ENCODE data around the gene TIMM17A. TPM values are rescaled to one million over a fixed set of nuclear protein-coding genes. Genes with fewer than 3 reads are reported as not detected.
A peak's percentile ranks its signal among the peaks of the same experiment; 100 is the strongest.

The TIMM17A gene
- total RNA-seq = 10 to 100 TPM; 42.5 to 44.8 TPM

DNA sequence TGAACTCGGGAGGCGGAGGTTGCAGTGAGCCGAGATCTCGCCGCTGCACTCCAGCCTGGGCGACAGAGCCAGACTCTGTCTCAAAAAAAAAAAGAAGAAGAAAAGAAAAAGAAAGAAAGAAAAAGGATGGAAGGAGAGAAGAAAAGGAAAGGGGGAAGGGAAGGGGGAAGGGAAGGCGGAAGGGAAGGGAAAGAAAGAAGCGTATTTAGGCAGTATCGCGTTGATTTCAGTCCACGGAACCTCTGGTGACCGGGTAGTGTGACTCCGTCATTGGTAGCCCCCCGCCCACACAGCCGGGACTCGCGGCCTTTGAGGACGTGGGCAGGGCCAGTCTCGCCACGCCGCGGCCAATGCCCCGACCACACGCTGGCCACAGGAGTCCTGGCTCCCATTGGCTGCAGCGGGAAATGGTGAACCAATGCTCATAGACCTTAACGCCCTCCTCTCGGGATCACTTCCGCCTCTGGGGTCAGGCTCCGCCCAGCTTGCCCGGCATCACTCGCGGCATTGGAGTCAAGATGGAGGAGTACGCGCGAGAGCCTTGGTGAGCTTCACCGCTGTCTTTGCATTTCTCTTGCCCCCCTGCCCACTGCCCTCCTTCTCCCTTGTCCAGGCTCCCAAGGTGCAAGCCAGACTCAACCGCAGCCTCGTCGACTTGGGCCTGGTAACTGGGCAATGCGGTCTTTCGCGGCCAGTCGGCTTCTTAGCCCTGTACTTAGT, at the start of gene TIMM17A:
Gene TIMM17A, plus strand, starts transcription at position 495 of the 720 bp plus-strand sequence. Its CDS starts 24 bp downstream, at position 519.
- POLR2A ChIA-PET = interaction anchor here (0.6 to 2.6 kb wide), 17 partner anchors 10 to 1809 kb away, joined by 3 to 15 read pairs (median 4); partner anchors contain the start of genes DDX59, IPO9, LMOD1 and PPP1R12B
- Mint-ChIP-seq H3K9me3 (no peaks in the 10 kb centered on the region), H3K27ac (peak within 1 kb of the TSS; percentile 93), H3K4me3 (peak within 1 kb of the TSS; percentile 95), H3K4me1 (peaks cover 26% of the 10 kb centered on the region), H3K27me3 (no peaks in the 10 kb centered on the region), H3K36me3 (ENCODE audit: low read depth) (peaks cover 22% of the 10 kb centered on the region)
- CTCF ChIA-PET = interaction anchor here (1.1 to 3.4 kb wide), 4 partner anchors 45 to 77 kb away, joined by 3 to 23 read pairs (median 4); no protein-coding TSS in a partner anchor
- DNase-seq = peak; percentile 96

DNA sequence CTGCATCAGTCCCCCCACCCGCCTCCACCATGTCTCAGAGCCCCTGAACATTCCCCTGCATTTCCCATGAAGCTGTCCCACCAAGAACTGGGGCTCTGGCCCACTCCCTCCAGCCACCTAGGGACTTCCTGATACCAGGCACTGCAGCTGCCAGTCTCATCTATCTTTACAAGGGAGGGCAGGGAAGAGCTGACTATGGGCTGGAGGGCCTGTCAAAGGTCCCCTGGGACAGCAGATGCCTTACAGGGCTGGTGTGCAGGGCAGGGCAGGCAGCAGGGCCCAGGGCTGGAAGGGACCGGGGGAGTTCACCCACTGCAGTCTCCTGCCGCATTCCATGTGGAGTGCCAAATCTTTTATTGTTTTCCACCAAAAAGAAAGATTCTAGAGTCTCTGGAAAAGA, 49.0 kb upstream of the TIMM17A start:
- Mint-ChIP-seq H3K4me1 (peaks cover 6% of the 10 kb centered on the region), H3K27ac (no peak overlapping the region), H3K9me3 (no peaks in the 10 kb centered on the region), H3K4me3 (no peak overlapping the region), H3K27me3 (peaks cover 7% of the 10 kb centered on the region), H3K36me3 (ENCODE audit: low read depth) (no peaks in the 10 kb centered on the region)
- DNase-seq = no peak
- ChIA-PET POLR2A (no interaction called here), CTCF (interaction anchor here (5.0 kb wide), 1 partner anchor 11 kb away, joined by 24 read pairs; no protein-coding TSS in a partner anchor)

DNA sequence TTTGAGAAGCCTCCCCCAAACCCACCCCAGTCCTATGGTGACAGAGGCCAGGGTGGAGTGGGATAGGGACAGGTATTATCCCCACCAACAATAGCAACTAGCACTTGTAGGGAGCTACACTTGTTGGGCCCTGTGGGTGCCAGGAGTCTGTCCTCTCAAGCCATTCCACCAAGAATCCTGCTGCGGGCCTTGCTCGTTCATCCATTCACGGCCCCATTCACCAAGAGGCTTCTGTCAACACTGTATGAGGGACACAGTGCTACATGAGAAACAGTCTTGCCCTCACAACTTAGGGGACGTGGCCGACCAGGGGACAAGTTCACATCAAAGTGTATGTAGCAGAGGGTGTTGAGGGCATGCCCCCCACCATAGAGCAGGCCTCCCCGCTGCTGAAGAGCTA, 47.7 kb upstream of the TIMM17A start:
- Mint-ChIP-seq H3K4me3 (no peak overlapping the region), H3K9me3 (no peaks in the 10 kb centered on the region), H3K4me1 (peaks cover 6% of the 10 kb centered on the region), H3K27ac (no peak overlapping the region), H3K36me3 (ENCODE audit: low read depth) (no peaks in the 10 kb centered on the region), H3K27me3 (peaks cover 7% of the 10 kb centered on the region)
- ChIA-PET CTCF (interaction anchor here (0.9 to 5.0 kb wide), 2 partner anchors 12 to 92 kb away, joined by 3 to 24 read pairs; no protein-coding TSS in a partner anchor), POLR2A (no interaction called here)
- DNase-seq = no peak

DNA sequence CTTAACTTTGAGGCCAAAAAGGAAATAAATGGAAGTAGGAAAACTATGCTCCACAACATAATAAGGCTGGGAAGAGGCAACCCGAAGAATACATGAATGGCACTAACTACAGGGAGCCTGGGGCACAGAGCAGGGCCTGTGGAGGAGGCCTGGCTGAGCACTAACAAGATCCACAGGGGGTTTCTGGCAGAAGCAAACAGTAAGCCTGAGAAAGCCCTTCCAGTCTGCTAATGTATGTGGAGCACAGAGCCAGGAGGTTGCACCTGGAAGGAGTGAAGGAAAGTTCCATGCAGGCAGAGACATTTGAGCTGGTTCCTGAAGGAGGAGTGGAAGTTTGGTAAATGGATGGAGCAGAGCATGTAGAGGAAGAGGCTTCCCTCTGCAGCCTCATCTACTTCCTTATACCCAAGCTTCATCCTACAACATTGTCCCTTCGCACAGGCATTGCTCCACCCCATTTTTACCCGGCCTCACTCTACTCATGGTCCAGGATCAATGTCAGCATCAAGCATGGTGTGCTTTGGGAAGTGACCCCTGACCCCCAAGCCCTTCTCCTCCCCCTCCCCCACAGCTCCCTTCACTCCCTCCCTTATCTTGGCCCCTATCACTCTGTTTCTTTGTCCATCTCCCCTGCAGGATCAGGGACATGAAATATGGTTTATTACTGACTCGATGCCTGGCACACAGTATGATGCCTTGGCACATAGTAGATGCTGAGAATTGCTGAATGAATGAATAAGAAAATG, 43.3 kb upstream of the TIMM17A start:
- CTCF ChIA-PET = interaction anchor here (0.9 kb wide), 1 partner anchor 16 kb away, joined by 4 read pairs; no protein-coding TSS in a partner anchor
- peaks cover 15% of the 10 kb centered on the region for H3K27me3 Mint-ChIP-seq
- no peaks in the 10 kb centered on the region for H3K4me1 Mint-ChIP-seq
- H3K36me3 Mint-ChIP-seq (ENCODE audit: low read depth) = no peaks in the 10 kb centered on the region
- H3K9me3 Mint-ChIP-seq = no peaks in the 10 kb centered on the region
- no peak overlapping the region for H3K4me3 Mint-ChIP-seq
- no peak for DNase-seq
- POLR2A ChIA-PET = no interaction called here
- no peak overlapping the region for H3K27ac Mint-ChIP-seq

DNA sequence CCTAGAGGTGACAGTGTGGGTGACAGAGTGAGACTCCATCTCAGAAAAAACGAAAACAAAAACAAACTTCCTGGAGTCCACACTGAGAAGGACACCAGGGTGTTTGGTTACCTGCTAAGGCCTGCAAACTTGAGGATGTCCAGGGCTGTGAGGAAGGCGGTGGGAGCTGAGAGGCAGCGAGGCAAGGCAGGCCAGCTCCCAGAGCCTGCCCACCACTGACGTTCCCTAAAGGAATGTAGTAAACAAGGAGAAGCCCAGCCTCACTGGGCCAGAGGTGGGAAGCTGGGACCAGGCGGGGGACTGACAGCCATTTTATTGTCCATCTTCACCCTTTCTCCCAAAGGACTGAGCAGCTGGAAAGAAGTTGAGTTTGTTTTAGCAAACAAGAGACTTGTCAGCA, 42.5 kb upstream of the TIMM17A start:
- CTCF ChIA-PET = interaction anchor here (0.9 to 1.5 kb wide), 2 partner anchors 14 to 17 kb away, joined by 3 to 8 read pairs; no protein-coding TSS in a partner anchor
- peaks cover 16% of the 10 kb centered on the region for H3K27me3 Mint-ChIP-seq
- H3K4me1 Mint-ChIP-seq = no peaks in the 10 kb centered on the region

DNA sequence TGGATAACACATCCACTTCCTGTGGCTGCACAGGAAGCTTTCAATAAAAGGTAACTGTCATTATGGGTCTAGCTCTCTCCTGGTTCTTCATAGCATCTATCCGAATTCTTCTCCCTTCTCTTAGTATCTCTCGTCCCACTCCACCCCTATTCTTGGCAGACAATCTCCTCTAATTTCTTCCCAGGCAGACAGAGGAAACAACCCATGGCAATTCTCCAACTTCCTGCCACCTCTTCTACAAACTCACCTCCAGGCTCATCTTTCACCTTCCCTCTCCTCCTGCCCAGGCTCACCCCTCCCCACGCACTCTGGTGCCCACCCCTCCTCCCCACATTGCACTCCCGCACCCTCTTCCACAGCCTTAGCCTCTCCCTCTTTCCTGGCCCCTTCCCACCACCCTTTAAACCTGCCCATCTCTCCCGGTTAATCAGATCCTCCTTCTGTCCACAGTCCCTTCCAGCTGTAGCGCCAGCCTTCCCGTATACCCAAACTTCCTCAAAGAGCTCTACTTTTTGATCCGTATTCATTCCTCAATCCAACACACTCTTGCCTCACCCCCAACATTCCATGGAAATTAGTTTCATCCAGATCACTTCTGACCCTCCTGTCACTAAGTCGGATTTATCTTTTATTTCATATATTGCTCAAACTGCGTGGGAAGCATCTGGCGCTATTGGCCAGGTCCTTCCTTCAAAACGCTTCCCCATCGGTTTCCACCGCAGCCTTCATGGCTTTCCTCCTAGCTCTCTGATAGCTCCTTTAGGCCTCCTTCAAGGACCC, 40.7 kb upstream of the TIMM17A start:
- no peaks in the 10 kb centered on the region for H3K36me3 Mint-ChIP-seq (ENCODE audit: low read depth)

More for the DNA sequence above, 42.5 kb upstream of the TIMM17A start:
- POLR2A ChIA-PET = no interaction called here
- H3K27ac Mint-ChIP-seq = no peak overlapping the region
- no peak for DNase-seq
- H3K9me3 Mint-ChIP-seq = no peaks in the 10 kb centered on the region
- no peaks in the 10 kb centered on the region for H3K36me3 Mint-ChIP-seq (ENCODE audit: low read depth)
- no peak overlapping the region for H3K4me3 Mint-ChIP-seq

DNA sequence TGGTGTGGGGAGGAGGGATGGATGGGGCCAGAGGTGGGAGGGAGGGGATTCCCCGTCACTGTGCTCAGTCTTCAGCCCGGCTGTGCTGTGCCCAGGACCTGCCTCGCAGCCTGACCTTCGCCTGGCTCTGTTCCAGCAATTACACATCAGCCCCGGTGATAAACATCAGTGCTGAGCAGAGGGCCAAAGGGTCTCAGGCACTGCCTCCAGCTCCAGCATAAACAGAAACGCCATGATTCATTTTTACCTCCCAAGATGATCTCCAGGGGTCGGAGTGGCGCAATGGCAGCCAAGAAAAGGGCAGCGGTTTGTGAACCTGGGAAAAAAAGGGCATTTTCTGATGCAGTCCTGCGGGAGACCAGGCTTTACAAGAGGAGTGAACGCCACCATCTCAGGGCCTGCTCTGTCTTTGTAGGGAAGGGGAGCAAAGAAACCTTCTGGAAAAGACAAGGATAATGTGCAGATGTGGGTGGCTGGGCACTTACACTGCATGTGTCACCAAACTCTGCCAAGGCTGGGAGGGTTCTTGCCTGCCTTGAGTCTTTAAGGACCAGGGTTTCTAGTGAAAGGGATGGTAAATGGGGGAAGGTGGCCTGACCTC, 38.6 kb upstream of the TIMM17A start:
- no peaks in the 10 kb centered on the region for H3K4me1 Mint-ChIP-seq
- no peaks in the 10 kb centered on the region for H3K9me3 Mint-ChIP-seq
- ChIA-PET POLR2A (no interaction called here), CTCF (interaction anchor here (0.8 kb wide), 1 partner anchor 21 kb away, joined by 4 read pairs; no protein-coding TSS in a partner anchor)
- H3K36me3 Mint-ChIP-seq (ENCODE audit: low read depth) = no peaks in the 10 kb centered on the region
- H3K4me3 Mint-ChIP-seq = no peak overlapping the region
- H3K27me3 Mint-ChIP-seq = peaks cover 25% of the 10 kb centered on the region
- no peak for DNase-seq
- no peak overlapping the region for H3K27ac Mint-ChIP-seq

More for the DNA sequence above, 40.7 kb upstream of the TIMM17A start:
- Mint-ChIP-seq H3K4me1 (no peaks in the 10 kb centered on the region), H3K27ac (no peak overlapping the region), H3K9me3 (no peaks in the 10 kb centered on the region), H3K4me3 (no peak overlapping the region), H3K27me3 (peaks cover 26% of the 10 kb centered on the region)
- ChIA-PET POLR2A (no interaction called here), CTCF (no interaction called here)
- DNase-seq = no peak

DNA sequence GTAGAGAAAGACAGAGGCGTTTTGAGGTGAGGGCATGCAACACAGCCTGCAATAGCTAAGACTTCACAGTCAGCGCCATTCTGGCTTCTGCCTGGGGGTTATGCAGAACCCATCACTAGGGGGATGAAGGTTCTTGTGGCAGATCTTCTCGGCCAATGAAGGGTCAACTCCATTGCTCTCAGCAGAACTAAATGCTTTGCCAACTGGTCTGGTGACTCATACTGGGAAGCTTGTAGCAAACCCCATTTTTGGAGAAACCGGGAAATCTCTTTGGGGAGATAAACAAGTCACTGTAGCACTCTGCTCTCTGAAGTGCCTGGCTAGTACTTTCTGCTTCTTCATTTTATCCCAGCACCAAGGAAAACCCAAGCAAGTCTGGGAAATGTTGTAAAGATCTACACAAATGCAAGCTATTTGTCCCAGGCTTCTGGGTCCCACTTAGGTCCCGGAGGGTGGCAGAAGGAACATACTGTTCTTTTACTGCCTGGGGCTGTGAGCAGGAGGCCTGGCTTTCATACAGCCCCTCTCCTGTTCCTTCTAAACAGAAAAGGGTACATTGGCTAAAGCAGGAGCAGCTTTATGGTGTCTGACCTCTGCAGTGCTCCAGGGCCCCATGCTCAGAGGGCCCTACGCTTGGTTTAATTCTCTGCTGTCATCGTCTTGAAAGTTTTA, 37.8 kb upstream of the TIMM17A start:
- peaks cover 31% of the 10 kb centered on the region for H3K27me3 Mint-ChIP-seq
- no peaks in the 10 kb centered on the region for H3K36me3 Mint-ChIP-seq (ENCODE audit: low read depth)
- H3K27ac Mint-ChIP-seq = no peak overlapping the region
- no peaks in the 10 kb centered on the region for H3K9me3 Mint-ChIP-seq
- H3K4me3 Mint-ChIP-seq = no peak overlapping the region
- CTCF ChIA-PET = interaction anchor here (0.8 kb wide), 1 partner anchor 21 kb away, joined by 3 read pairs; no protein-coding TSS in a partner anchor
- no peaks in the 10 kb centered on the region for H3K4me1 Mint-ChIP-seq
- POLR2A ChIA-PET = no interaction called here
- DNase-seq = no peak

DNA sequence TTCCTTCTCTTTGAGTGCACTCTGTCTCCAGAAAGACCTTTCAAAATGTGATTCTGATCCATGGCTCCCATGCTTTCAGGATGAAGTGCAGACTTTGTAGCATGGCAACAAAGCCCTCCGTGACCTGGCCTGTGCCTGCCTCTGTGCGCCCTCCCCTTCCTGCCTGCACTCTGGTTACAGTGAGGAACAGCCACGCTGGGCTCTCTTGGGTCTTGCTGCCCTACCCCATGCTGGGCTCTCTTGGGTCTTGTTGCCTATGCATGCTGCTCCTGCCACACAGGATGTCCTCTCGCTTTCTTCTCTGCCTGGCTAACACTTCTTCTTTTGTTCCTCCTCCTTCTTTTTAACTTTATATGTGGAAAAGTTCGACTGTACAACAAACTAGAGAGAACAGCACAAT, 37.0 kb upstream of the TIMM17A start:
- H3K9me3 Mint-ChIP-seq = no peaks in the 10 kb centered on the region
- no peaks in the 10 kb centered on the region for H3K4me1 Mint-ChIP-seq
- no peak overlapping the region for H3K4me3 Mint-ChIP-seq
- ChIA-PET CTCF (no interaction called here), POLR2A (no interaction called here)
- peaks cover 31% of the 10 kb centered on the region for H3K27me3 Mint-ChIP-seq
- H3K36me3 Mint-ChIP-seq (ENCODE audit: low read depth) = no peaks in the 10 kb centered on the region
- DNase-seq = no peak
- no peak overlapping the region for H3K27ac Mint-ChIP-seq

DNA sequence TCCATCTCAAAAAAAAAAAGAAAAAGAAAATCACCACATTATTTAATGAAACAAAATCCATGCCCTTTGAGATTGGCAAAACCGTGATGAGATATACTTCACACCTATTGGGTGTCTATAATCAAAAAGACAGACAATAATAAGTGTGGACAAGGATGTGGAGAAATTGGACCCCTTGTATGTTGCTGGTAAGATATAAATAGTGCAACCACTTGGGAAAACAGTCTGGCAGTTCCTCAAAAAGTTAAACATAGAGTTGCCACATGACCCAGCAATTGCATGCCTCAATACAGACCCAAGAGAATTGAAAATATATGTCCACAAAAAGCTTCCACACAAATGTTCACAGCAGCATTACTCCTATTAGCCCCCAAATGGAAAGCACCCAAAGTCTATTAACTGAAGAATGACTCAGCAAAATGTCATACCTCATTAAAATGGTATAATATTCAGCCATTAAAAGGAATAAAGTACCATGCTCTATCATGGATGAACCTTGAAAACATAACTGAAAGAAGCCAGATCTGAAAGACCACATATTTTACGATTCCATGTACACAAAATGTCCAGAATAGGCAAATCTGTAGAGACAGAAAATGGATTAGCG, 33.2 kb upstream of the TIMM17A start:
- no peaks in the 10 kb centered on the region for H3K36me3 Mint-ChIP-seq (ENCODE audit: low read depth)
- H3K9me3 Mint-ChIP-seq = no peaks in the 10 kb centered on the region
- peaks cover 26% of the 10 kb centered on the region for H3K27me3 Mint-ChIP-seq
- no peaks in the 10 kb centered on the region for H3K4me1 Mint-ChIP-seq
- H3K27ac Mint-ChIP-seq = no peak overlapping the region
- POLR2A ChIA-PET = no interaction called here
- no peak for DNase-seq
- H3K4me3 Mint-ChIP-seq = no peak overlapping the region
- CTCF ChIA-PET = interaction anchor here (1.2 kb wide), 1 partner anchor 26 kb away, joined by 3 read pairs; no protein-coding TSS in a partner anchor

DNA sequence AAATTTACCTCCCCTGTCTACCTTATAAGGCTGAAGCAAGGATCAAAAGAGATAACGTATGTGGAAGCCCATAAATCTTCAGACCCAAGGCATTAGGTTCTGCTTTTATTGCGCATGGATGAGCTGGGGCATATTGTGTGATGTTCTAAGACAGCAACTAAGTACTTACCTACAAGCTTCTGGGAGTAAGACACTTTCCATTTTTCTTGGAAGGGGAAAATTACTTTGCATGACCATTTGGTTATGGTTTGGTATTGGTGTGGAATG, 30.1 kb upstream of the TIMM17A start:
- no peak for DNase-seq
- CTCF ChIA-PET = interaction anchor here (0.6 to 3.2 kb wide), 3 partner anchors 29 to 170 kb away, joined by 3 to 7 read pairs (median 5); no protein-coding TSS in a partner anchor
- peaks cover 18% of the 10 kb centered on the region for H3K27me3 Mint-ChIP-seq
- H3K4me1 Mint-ChIP-seq = no peaks in the 10 kb centered on the region
- H3K36me3 Mint-ChIP-seq (ENCODE audit: low read depth) = no peaks in the 10 kb centered on the region
- no peak overlapping the region for H3K27ac Mint-ChIP-seq
- no peaks in the 10 kb centered on the region for H3K9me3 Mint-ChIP-seq
- no peak overlapping the region for H3K4me3 Mint-ChIP-seq
- POLR2A ChIA-PET = interaction anchor here (1.2 kb wide), 1 partner anchor 38 kb away, joined by 3 read pairs; no protein-coding TSS in a partner anchor

Measured in activated CD4-positive, alpha-beta memory T cell treated with anti-CD3 and anti-CD28 coated beads, Interleukin-2, amount 10 ng/mL, durations not matched to agents 7 days and 5 days (primary cell).